Neuron (in vitro differentiated cells): Measurements from ENCODE around the gene CD3E.

ENCODE experiments used
- H2AFZ ChIP-seq: one replicate; pipeline ENCODE4 v1.6.1; 2013; ENCODE audit warnings: low read depth, mild to moderate bottlenecking, inconsistent platforms, low read length, moderate library complexity
- H3K27me3 ChIP-seq: one replicate; pipeline ENCODE4 v1.6.1; 2013; ENCODE audit warnings: low read length; ENCODE audit not compliant: insufficient read depth
- H3K36me3 ChIP-seq: one replicate; pipeline ENCODE4 v1.6.1; 2013; ENCODE audit warnings: low read length; ENCODE audit not compliant: insufficient read depth
- H3K4me1 ChIP-seq: one replicate; pipeline ENCODE4 v1.6.1; 2013; ENCODE audit warnings: low read length; ENCODE audit not compliant: insufficient read depth
- H3K4me3 ChIP-seq: 2 replicates; pipeline ENCODE4 v1.5.1; 2013; ENCODE audit warnings: mild to moderate bottlenecking, low read length, moderate library complexity
- H3K9me3 ChIP-seq: one replicate; pipeline ENCODE4 v1.6.1; 2013; ENCODE audit warnings: low read length

The CD3E gene

GRCh38 chr11:118304568-118305248 lies at the start of gene CD3E:
Gene CD3E (plus strand): TSS chr11:118304730. CDS start chr11:118304953, 223 bp downstream.
- Histone ChIP-seq H3K36me3 (no peaks in the 10 kb centered on the region), H3K27me3 (peaks cover 30% of the 10 kb centered on the region), H2AFZ (no peak within 1 kb of the TSS), H3K4me1 (no peaks in the 10 kb centered on the region), H3K4me3 (no peak within 1 kb of the TSS), H3K9me3 (no peaks in the 10 kb centered on the region)

DNA sequence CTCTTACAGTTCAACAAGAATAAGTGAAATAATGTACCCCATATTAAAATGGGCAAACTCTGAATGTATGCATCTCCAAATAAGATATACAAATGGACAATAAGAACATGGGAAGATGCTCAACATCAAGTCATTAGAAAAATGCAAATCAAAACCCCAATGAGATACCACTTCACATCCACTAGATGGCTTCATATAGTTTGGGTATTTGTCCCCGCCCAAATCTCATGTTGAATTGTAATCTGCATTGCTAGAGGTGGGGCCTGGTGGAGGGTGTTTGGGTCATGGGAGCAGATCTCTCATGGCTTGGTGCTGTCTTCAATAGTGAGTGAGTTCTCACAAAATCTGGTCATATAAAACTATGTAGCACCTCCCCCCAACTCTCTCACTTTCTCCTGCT lies 46.1 kb upstream of the CD3E start:
- H3K9me3 ChIP-seq = no peaks in the 10 kb centered on the region
- no peak overlapping the region for H2AFZ ChIP-seq
- no peak overlapping the region for H3K4me3 ChIP-seq
- no peaks in the 10 kb centered on the region for H3K36me3 ChIP-seq
- H3K27me3 ChIP-seq = peaks cover 32% of the 10 kb centered on the region
- H3K4me1 ChIP-seq = no peaks in the 10 kb centered on the region

DNA sequence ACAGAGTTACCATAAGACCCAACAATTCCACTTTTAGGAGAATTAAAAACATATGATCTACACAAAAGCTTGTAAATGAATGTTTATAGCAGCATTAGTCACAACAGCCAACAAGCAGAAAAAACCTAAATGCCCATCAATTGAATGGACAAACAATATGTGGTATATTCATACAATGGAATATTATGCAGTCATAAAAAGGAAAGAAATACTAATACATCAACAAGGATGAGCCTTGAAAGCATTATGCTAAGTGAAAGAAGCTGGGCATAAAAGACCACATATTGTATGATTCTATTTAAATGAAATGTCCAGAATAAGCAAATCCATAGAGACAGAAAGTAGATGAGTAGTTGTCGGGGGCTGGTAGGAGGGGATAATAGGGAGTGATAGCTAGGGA lies 45.4 kb upstream of the CD3E start:
- Histone ChIP-seq H3K27me3 (peaks cover 39% of the 10 kb centered on the region), H3K4me1 (no peaks in the 10 kb centered on the region), H3K4me3 (no peak overlapping the region), H3K36me3 (no peaks in the 10 kb centered on the region), H3K9me3 (no peaks in the 10 kb centered on the region), H2AFZ (no peak overlapping the region)

DNA sequence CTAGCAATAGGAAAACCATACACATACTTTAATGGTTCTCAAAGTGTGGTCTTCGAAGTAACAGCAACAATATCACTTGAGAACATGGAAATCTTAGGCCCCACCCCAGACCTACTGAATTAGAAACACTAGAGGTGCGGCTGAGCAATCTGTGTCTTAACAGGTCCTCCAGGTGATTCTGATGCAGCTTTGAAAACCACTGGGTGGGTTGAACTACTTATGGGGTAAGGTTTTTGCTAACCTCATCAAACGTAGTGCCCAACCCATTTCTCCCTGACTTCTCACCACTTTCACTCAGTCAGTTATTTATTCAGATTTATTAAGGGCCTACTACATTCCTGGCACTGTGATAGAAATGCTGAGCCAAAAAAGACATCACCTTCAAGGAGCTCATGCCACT lies 44.2 kb upstream of the CD3E start:
- Histone ChIP-seq H3K4me1 (no peaks in the 10 kb centered on the region), H3K36me3 (no peaks in the 10 kb centered on the region), H3K27me3 (peaks cover 52% of the 10 kb centered on the region), H3K9me3 (no peaks in the 10 kb centered on the region), H2AFZ (no peak overlapping the region), H3K4me3 (no peak overlapping the region)

DNA sequence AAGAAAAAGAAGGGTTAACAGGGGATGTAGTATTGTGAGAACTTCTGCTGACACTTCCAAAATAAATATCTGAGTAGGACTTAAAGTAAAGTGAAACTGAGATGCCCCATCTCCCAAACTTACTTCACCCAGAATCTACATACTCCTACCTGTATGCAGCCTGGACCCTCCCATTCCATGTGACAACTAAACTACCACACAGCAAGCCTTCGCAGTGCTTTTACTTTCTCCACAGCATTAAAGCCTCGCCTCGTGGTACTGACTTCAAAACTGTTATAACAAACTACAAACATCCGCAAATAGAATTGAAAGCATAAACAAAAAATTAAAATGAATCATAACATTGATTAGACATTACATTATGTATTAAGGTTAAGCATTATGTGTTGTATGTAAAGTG lies 41.4 kb upstream of the CD3E start:
- Histone ChIP-seq H3K27me3 (peaks cover 73% of the 10 kb centered on the region), H3K36me3 (no peaks in the 10 kb centered on the region), H2AFZ (no peak overlapping the region), H3K9me3 (no peaks in the 10 kb centered on the region), H3K4me3 (no peak overlapping the region), H3K4me1 (no peaks in the 10 kb centered on the region)

DNA sequence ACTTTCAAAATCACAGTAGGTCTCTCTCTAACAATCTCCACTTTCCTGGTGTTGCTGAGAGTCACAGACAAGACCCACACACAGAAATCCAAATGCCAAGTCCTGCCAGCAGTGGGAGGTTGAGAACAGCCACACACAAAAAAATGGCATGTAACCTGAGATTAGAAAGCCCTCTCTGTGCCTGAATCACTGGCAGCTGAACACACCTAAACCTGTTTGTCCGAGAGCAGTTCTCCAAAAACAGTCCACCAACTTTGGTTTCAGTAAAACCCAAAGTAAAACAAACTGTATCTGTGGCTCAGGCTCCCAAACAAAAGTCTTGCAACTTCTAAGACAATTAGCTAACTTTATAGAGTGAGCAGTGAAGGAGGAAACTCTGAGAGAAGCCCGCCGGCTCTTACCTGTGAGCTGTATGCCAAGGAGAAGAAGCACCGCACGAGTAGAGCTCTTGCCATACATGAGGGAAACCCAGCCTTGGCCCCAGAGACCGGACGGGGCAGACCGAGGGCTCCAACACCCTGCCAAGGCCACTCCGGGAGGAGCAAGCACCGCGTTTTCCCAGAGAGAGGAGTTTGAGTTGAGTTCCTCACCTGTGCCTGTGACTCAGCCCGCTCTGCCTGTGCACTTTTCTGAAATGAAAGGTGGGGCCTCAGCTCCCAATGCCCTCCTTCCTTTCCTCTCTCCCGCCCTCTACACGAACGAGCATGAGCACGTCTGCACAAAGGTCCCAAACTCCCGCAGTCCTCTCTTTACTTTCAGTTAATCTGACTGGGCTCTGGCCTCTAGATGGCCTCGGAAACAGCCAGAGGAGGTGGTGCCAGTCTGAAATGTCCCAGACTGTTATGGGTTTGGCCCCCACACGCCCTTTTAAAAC lies 40.6 kb upstream of the CD3E start, which contains the start of gene MPZL2:
Gene MPZL2 (minus strand): TSS at position 603 of the 874 bp plus-strand sequence. CDS start 144 bp downstream, at position 459.
- H3K4me3 ChIP-seq = no peak within 1 kb of the TSS
- no peak within 1 kb of the TSS for H2AFZ ChIP-seq
- no peaks in the 10 kb centered on the region for H3K9me3 ChIP-seq
- no peaks in the 10 kb centered on the region for H3K36me3 ChIP-seq
- H3K4me1 ChIP-seq = no peaks in the 10 kb centered on the region
- H3K27me3 ChIP-seq = peaks cover 75% of the 10 kb centered on the region

DNA sequence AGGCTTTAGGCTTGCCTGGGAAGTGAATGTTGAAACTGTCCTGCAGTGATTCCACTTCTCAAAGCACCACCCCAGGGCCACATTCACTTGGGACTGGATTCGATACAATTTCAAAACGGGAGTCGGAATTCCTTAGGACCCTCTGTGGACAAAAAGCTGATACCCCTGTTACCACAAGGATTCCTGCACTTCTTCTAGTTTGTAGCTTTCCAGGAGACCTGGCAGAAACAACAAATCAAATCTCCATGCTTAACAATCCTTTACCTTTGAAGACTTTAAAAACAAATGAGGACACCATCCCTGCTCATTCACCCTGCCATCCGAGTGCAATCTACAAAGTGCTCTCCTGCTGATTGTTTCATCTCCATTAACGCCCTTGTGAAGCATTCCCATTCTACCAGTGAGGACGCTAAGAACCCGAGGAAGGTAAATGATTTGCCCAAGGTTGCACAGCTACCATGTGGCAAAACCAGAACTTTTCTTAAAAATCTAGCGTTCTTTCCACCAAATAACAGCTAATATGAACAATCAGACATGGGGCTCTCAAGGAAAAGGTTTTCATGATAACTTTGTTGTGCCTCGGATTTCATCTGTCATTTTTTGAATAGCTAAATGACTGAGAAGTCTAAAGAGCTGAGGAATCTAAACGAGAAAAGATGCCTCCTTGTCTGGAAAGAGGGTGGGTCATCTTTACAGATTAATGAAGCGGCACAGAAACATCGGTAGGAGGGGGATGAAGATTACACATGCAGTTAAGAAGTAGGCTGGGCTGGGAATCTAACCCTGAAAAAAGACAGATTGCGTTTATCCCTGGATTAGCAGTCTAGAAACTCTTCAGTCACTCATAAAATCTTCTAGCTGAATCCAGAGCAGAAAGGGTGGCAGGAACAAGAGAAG lies 39.7 kb upstream of the CD3E start:
- no peak overlapping the region for H2AFZ ChIP-seq
- H3K27me3 ChIP-seq = peaks cover 79% of the 10 kb centered on the region
- no peaks in the 10 kb centered on the region for H3K36me3 ChIP-seq
- H3K4me3 ChIP-seq = no peak overlapping the region
- H3K9me3 ChIP-seq = no peaks in the 10 kb centered on the region
- no peaks in the 10 kb centered on the region for H3K4me1 ChIP-seq

DNA sequence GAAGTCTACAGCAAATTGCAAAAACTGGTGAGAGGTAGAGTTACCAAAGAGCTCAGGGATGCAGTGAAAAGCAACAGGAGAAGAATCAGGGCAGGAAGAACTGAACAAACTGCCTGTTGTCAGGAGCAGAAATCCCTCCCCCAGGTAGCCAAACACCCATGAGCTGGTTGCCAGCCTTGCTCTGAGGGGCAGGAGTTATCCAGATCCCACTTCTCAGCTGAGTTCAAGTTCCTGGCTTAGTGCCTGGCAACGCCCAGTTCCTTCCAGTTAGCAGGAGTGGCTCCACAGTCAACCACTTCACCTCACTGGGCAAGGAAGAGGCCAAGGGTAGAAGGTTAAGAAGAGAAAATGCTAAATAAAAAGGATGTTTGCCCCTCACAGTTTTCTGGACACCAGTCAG lies 38.6 kb upstream of the CD3E start:
- peaks cover 70% of the 10 kb centered on the region for H3K27me3 ChIP-seq

DNA sequence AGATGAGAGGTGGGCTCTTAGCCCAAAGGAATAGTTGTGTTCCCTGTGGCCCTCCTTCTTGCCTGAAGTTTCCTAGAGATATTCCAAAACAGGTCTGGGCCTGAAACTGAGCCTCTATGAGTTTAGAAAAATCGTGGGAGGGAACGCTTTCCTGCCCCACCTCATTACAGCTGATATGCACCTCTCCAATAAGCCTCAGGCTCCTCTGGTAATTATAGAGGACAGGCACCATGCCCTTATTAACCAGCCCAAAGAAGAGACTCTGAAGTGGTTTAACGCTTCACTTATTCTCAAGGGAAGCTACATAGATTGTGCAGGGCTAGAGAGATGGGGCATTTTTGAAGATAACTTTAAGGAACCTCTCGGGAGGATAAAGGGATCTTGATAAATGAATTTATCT lies 37.0 kb upstream of the CD3E start:
- no peak overlapping the region for H3K4me3 ChIP-seq
- H3K9me3 ChIP-seq = no peaks in the 10 kb centered on the region
- no peak overlapping the region for H2AFZ ChIP-seq
- no peaks in the 10 kb centered on the region for H3K36me3 ChIP-seq
- H3K27me3 ChIP-seq = peaks cover 64% of the 10 kb centered on the region
- H3K4me1 ChIP-seq = no peaks in the 10 kb centered on the region

More for the DNA sequence above, 38.6 kb upstream of the CD3E start:
- H3K4me3 ChIP-seq = no peak overlapping the region
- H2AFZ ChIP-seq = no peak overlapping the region
- H3K36me3 ChIP-seq = no peaks in the 10 kb centered on the region
- H3K9me3 ChIP-seq = no peaks in the 10 kb centered on the region
- H3K4me1 ChIP-seq = no peaks in the 10 kb centered on the region

- Histone ChIP-seq H3K36me3 (no peaks in the 10 kb centered on the region), H2AFZ (no peak overlapping the region), H3K27me3 (peaks cover 37% of the 10 kb centered on the region), H3K9me3 (no peaks in the 10 kb centered on the region), H3K4me3 (no peak overlapping the region), H3K4me1 (no peaks in the 10 kb centered on the region)
These were observed 32.5 kb upstream of the CD3E start for GRCh38 chr11:118272001-118272400.

GRCh38 chr11:118274186-118274585 lies 30.3 kb upstream of the CD3E start:
- no peaks in the 10 kb centered on the region for H3K36me3 ChIP-seq
- H3K4me3 ChIP-seq = no peak overlapping the region
- H3K27me3 ChIP-seq = peaks cover 35% of the 10 kb centered on the region

GRCh38 chr11:118275176-118275575 lies 29.4 kb upstream of the CD3E start:
- H3K4me1 ChIP-seq = no peaks in the 10 kb centered on the region
- H3K9me3 ChIP-seq = no peaks in the 10 kb centered on the region
- no peaks in the 10 kb centered on the region for H3K36me3 ChIP-seq
- no peak overlapping the region for H2AFZ ChIP-seq
- H3K4me3 ChIP-seq = no peak overlapping the region
- H3K27me3 ChIP-seq = peaks cover 30% of the 10 kb centered on the region

More at GRCh38 chr11:118274186-118274585, 30.3 kb upstream of the CD3E start:
- Histone ChIP-seq H3K9me3 (no peaks in the 10 kb centered on the region), H3K4me1 (no peaks in the 10 kb centered on the region), H2AFZ (no peak overlapping the region)
